Activated CD8-positive, alpha-beta memory T cell treated with anti-CD3 and anti-CD28 coated beads, Interleukin-2, amount 50 U/mL, for 1 hour (primary cell): Measurements from ENCODE around the gene LDLRAD2.
"Not testable (repeated sequence)": the region's sequence is repeated elsewhere in the genome, so short reads cannot be mapped to it uniquely, and the experiment has no call there.

ENCODE experiments used
- DNase-seq: peaks from one replicate; pipeline ENCODE4 v3.0.0-alpha.2; 2020; ENCODE audit errors: extremely low read depth

The LDLRAD2 gene

DNA sequence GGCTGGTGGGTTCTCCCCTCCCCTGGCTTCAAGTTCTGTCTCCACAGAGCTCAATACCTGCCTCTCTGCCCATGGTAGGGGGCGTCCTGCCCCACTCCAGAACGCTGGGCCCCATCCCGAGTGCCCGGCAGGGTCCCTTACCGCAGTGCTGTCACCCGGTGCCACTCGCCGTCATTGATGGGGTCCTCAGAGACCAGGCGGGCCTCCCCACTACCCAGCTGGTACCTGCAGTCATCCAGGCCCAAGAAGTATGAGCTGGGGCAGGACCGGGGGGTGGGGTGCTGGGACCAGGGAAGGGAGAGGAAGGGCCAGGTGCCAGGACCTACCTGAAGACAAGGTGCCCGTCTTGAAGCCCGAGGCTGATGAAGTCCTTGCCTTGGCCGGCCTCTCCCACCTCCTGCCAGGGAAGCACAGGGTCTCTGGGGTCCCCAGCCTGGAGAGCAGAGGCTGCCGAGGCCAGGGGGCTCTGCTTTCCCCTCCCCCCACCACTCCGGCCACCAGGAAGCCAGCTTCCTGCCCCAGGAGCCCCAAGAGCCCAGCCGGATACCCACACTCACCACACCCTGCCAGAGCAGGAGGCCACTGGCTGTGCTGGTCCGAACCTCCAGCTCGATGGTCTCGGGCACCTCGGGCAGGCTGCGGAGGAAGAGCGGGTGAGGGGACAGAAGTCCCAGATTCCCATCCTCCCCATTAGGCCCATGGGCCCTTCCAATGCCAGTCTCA, 12.1 kb downstream of the LDLRAD2 start:
- DNase-seq = no peak

DNA sequence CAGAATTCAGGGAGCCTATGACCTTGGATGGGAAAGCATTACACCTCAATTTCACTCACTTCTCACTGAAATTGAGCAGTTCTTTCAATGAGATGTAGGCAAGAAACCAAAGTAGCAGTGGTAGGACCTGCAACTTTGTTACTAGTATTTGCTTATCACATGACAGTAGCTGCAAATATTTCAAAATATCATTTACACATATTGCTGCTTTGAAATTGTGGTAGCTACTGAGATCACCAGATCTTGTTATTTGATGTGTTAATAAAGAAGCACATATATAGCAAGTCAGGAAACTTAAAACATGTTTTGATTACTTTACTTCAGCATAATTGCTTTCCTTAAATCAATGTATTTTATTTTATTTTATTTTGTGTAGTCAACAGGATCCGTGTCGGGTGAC, 12.9 kb downstream of the LDLRAD2 start:
- DNase-seq = no peak

GRCh38 chr1:21825393-21825792, 13.3 kb downstream of the LDLRAD2 start:
- DNase-seq = no peak

DNA sequence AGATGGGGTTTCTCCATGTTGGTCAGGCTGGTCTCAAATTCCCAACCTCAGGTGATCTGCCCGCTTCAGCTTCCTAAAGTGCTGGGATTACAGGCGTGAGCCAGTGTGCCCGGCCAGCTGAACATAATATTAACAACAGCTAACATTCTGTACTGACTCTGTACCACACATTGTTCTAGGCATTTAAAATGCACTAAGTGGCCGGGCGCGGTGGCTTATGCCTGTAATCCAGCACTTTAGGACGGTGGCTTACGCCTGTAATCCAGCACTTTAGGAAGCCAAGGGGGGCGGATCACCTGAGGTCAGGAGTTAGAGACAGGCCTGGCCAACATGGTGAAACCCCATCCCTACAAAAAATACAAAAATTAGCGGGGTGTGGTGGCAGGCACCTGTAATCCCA, 14.6 kb downstream of the LDLRAD2 start:
- not testable (repeated sequence) for DNase-seq

- DNase-seq = no peak
Measured at GRCh38 chr1:21827141-21827679, 15.1 kb downstream of the LDLRAD2 start.

GRCh38 chr1:21828075-21828474, 16.0 kb downstream of the LDLRAD2 start:
- DNase-seq = no peak

DNA sequence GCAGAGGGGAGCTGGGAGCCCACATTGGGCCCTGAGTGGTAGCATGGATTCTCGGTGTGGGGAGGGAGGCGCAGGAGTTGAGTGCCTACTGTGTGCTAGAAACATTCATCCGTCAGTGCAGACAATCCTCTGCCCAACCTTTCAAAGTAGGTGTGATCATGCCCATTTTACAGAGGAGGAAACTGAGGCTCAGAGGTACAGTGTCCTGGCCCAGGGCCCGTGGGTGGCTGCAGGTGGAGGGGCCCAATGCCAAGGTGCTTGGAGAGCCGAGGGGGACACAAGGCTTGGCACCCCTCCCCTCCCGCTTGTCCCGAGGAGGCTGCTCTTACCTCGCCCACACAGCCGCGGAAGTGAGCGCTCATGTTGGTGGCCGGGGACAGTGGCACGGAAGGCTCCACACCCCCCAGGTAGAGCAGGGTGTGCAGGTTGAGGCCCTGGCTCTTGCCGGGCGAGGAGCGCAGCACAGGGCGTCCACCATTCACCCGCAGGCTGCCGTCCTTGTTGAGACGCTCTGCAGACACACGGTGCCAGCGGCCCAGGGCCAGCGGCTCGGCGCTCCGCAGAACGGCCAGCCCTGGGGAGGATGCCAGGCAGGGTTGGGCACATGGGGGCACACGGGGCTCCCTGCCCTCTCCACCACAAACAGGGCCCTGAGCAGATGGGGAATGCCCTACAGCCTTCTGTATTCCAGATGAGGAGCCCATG, 16.6 kb downstream of the LDLRAD2 start:
- DNase-seq = no peak

DNA sequence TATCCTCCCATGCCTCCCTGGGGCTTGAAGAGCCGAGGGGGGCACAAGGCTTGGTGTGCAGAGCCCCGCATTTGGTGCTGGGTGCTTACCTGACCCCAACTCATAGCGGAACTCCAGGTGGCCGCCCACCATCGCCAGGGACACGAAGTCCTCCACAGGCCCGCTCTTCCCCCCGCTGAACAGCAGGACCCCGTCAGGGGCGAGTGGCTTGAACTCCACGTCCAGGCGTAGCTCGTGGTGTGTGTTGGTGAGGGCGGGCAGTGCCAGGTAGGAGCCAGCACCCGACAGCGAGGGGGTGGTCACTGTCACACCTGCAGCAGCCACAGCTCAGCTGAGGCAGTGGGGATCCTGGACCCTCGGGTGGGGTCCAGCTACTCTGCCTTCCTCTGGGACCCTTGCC, 17.2 kb downstream of the LDLRAD2 start:
- DNase-seq = no peak

GRCh38 chr1:21830792-21831453, 18.9 kb downstream of the LDLRAD2 start:
- no peak for DNase-seq

- DNase-seq = no peak
Measured at GRCh38 chr1:21831454-21831970, 19.4 kb downstream of the LDLRAD2 start.

DNA sequence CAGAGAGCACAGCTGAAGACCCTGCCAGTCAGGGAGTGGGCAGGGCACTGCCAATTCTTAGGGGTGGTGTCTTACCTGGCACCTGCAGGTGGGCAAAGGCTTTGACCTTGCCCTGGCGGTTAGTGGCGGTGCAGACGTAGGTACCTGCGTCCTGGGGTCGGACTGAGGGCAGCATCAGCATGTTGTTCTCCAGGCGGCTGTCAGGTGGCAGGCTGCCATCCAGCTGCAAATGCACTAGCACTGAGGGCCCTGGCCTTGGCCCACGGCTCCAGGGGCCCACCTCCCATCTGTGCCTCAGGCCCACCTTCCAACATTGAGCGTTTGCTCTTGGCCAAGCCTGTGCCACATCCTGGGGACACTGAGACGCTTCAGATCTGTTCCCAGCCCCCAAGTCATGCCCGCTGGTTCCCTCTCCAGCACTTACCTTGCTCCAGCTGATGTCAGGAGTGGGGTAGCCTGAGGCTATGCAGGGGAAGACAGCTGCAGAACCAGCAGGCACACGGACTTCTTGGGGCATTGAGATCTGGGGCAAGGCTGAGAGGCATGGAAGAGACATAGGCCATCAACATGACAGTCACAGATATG, 21.4 kb downstream of the LDLRAD2 start:
- DNase-seq = no peak

DNA sequence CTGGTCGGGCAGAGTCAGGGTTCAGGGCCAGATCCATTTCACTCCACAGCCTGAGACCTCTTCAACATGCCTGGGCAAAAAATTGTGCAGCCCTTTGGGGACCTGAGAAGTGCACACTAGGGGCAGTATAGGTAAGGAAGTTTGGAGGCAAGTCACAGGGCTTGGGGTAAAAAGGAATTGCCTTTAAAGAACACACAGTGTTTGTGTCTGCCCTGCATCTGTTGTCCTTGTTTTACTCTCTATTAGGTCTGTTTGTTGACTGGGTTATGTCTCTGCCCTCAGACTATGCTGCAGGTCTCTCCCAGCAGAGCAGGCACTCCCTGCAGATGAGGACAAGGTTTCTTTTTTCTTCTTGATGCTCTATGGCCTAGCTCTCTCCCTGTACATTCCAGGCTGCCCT, 22.0 kb downstream of the LDLRAD2 start:
- DNase-seq = no peak

DNA sequence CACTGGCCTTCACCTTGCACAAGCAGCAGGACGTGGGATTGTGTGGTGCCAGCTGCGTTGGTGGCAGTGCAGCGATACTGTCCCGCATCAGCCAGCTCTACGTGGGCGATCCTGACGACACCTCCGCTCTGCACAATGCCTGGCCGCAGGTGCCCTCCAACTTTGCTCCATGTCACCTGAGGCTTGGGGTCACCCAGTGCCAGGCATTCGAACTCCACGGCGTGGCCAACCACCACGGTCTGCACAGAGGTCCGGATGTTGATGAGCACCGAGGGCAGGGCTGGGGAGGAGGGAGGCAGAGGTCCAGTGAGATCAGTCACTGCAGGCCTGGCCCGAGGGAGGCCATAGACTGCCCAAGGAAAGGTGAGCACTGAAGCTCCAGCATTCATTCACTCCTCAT, 22.6 kb downstream of the LDLRAD2 start:
- no peak for DNase-seq

GRCh38 chr1:21836010-21836409, 23.9 kb downstream of the LDLRAD2 start:
- no peak for DNase-seq

DNA sequence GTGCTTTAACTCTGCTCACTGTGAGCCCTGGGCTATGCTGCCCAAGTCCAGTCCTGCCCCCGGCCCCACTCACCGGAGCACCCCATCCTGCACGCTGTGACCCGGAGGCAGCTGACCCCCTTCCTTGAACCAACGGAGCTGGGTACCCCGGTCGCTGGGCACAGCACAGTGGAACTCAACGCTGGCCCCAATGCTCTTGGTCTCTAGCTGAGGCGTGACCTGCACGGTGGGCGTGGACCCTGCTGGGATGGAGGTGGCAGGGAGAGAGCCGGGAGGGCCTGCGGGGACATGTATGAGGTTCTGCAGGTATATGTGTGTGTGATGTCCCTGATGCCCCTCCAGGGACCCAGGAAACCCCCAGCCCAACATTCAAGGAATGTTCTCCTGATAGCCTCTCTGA, 24.7 kb downstream of the LDLRAD2 start:
- DNase-seq = no peak

DNA sequence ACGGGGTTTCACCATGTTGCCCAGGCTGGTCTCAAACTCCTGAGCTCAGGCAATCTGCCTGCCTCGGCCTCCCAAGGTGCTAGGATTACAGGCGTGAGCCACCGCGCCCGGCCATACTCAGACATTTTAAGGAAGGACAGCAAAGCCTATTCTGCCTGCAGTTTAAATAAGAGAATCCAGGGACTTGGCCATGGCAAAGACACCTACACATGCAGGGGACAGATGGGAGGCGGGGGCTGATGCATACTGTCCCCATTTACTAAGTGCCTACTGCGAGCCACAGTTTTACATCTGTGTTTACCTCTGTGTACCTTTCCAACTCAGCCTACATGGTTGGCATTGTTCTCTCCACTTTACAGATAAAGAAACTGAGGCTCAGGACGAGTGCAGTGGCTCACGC, 25.4 kb downstream of the LDLRAD2 start:
- DNase-seq = no peak

GRCh38 chr1:21838359-21839157, 26.5 kb downstream of the LDLRAD2 start:
- DNase-seq = no peak

GRCh38 chr1:21839337-21840037, 27.4 kb downstream of the LDLRAD2 start:
- DNase-seq = no peak

GRCh38 chr1:21840981-21841380, 28.9 kb downstream of the LDLRAD2 start:
- DNase-seq = no peak

DNA sequence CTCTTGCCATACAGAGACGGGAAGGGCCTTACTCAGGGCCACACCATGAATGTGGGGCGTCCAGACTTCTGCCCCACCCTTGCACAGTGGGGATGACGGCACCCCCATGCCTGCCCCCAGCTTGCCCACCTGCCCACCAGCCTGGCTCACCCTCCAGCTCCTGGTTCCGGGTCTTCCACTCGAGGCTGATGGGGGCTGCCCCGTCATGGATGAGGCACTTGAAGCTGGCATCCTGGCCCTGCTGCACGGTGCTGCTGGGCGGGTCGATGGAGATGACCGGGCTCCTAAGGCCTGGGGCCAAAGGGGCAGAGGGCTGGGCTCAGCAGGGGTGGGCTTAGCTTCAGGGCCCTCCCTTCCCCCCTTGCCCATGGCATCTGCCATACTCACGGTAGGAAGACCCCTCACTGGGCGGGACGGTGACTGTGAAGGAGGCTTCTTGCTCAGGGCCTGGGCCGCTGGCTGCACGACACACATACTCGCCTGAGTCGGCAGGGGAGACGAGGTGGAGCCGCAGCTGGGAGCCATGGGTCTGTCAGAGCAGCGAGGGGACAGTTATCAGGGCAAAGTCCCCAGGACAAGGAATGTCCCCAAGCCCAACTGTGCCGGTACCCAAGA, 29.9 kb downstream of the LDLRAD2 start:
- DNase-seq = no peak
